Body of pancreas (tissue), 4 donors: Measurements from ENCODE around the gene PRRT2.

Source experiments
- POLR2A ChIP-seq, 3 donors: fragments of 450-650 bp; IDR thresholded peaks; one replicate each; pipeline ENCODE4 v1.6.1; 2016; ENCODE audit warnings: antibody characterized with exemption in 3 of 3, mild to moderate bottlenecking in 2 of 3
- TF ChIP-seq, protein P1 (sequence below), 7 experiments: fragments of 450-650 bp in 4 of 7; fragments of 200-600 bp in 3 of 7; sonication (generic) in 3 of 7; IDR thresholded peaks; one replicate each; pipeline ENCODE4 v1.5.1; 2016 to 2019; ENCODE audit warnings: antibody characterized with exemption in 7 of 7

DNA sequence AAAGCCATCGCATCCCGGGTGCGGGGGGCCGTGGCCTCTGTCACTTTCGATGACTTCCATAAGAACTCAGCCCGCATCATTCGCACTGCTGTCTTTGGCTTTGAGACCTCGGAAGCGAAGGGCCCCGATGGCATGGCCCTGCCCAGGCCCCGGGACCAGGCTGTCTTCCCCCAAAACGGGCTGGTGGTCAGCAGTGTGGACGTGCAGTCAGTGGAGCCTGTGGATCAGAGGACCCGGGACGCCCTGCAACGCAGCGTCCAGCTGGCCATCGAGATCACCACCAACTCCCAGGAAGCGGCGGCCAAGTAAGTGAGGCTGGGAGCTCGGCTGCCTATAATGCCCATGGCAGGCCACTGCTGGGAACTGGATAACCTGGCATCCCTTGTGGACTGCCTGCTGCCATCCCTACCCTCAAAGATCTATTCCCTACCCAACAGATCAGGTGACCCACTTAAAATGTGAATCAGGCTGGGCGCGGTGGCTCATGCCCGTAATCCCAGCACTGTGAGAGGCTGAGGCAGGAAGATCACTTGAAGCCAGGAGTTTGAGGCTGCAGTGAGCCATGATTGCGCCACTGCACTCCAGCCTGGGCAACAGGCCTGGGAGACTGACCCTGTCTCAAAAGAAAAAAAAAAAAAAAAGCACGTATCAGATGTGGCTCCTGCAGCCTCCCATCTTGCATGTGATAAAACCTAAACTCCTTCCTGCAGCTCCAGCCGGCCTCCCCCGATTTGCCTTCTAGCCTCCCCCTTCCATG, 32.8 kb downstream of the PRRT2 start:
- TF ChIP-seq, protein P1, sequence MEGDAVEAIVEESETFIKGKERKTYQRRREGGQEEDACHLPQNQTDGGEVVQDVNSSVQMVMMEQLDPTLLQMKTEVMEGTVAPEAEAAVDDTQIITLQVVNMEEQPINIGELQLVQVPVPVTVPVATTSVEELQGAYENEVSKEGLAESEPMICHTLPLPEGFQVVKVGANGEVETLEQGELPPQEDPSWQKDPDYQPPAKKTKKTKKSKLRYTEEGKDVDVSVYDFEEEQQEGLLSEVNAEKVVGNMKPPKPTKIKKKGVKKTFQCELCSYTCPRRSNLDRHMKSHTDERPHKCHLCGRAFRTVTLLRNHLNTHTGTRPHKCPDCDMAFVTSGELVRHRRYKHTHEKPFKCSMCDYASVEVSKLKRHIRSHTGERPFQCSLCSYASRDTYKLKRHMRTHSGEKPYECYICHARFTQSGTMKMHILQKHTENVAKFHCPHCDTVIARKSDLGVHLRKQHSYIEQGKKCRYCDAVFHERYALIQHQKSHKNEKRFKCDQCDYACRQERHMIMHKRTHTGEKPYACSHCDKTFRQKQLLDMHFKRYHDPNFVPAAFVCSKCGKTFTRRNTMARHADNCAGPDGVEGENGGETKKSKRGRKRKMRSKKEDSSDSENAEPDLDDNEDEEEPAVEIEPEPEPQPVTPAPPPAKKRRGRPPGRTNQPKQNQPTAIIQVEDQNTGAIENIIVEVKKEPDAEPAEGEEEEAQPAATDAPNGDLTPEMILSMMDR (IDR thresholded peaks at IDR 0.05), result no peak
- no peak for TF ChIP-seq POLR2A (IDR thresholded peaks at IDR 0.05)
